HL-60 (cell line): Measurements from ENCODE around the gene ARFGEF3.

Experiments
- DNase-seq, 2 experiments: peaks; one replicate each; pipeline ENCODE4 v3.0.0-alpha.2; 2010 to 2020; ENCODE audit warnings: low read depth in 1 of 2, low spot score in 1 of 2
- H3K27ac ChIP-seq: fragments of 250-450 bp; sonication (Bioruptor Pico); replicated peaks from 2 replicates; pipeline ENCODE4 v1.5.1; 2020; ENCODE audit warnings: mild to moderate bottlenecking, moderate library complexity
- H3K27me3 ChIP-seq: fragments of 250-450 bp; sonication (Bioruptor Pico); 2 replicates; pipeline ENCODE4 v1.5.1; 2021; ENCODE audit warnings: mild to moderate bottlenecking, moderate library complexity; ENCODE audit not compliant: insufficient read depth, poor library complexity, severe bottlenecking
- H3K4me3 ChIP-seq: replicated peaks from 2 replicates; pipeline ENCODE4 v1.5.1; 2011; ENCODE audit warnings: mild to moderate bottlenecking, control low read depth, low read length; ENCODE audit not compliant: insufficient read depth
- GABPA ChIP-seq: IDR thresholded peaks from 2 replicates; pipeline ENCODE4 v1.6.1; 2012; ENCODE audit warnings: low read depth
- POLR2AphosphoS5 ChIP-seq: IDR thresholded peaks from 2 replicates; pipeline ENCODE4 v1.6.1; 2012; ENCODE audit warnings: low read depth
- SPI1 ChIP-seq: IDR thresholded peaks from 2 replicates; pipeline ENCODE4 v1.6.1; 2012; ENCODE audit warnings: low read depth, mild to moderate bottlenecking, borderline replicate concordance
- TF ChIP-seq, protein P1 (sequence below): IDR thresholded peaks from one replicate; pipeline ENCODE4 v1.5.1; 2011; ENCODE audit warnings: low read length, control low read depth, inconsistent platforms; ENCODE audit not compliant: insufficient read depth
- TF ChIP-seq, protein P2 (sequence below): IDR thresholded peaks from 2 replicates; pipeline ENCODE4 v1.6.1; 2012; ENCODE audit warnings: low read depth; ENCODE audit not compliant: insufficient replicate concordance

Gene ARFGEF3

DNA sequence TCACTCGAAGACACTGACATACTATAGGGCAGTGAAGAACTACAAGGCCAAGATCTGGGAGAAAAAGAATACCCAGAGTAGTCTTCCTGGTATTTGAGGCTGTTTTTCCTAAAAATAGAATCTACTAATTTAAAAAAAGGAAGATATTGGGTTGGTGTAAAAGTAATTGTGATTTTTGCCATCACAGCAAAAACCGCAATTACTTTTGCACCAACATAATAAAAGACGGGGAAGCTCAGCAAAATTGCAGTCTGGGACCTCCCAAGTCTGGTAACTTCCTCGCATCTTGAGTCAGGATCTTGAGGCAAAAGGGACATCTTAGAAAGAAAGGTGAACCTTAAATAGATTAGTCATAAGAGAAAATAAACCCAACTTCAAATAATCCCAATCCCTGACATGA lies 138.7 kb downstream of the ARFGEF3 start:
- TF ChIP-seq POLR2AphosphoS5 (no peak), GABPA (no peak), SPI1 (no peak)
- TF ChIP-seq, protein P1, sequence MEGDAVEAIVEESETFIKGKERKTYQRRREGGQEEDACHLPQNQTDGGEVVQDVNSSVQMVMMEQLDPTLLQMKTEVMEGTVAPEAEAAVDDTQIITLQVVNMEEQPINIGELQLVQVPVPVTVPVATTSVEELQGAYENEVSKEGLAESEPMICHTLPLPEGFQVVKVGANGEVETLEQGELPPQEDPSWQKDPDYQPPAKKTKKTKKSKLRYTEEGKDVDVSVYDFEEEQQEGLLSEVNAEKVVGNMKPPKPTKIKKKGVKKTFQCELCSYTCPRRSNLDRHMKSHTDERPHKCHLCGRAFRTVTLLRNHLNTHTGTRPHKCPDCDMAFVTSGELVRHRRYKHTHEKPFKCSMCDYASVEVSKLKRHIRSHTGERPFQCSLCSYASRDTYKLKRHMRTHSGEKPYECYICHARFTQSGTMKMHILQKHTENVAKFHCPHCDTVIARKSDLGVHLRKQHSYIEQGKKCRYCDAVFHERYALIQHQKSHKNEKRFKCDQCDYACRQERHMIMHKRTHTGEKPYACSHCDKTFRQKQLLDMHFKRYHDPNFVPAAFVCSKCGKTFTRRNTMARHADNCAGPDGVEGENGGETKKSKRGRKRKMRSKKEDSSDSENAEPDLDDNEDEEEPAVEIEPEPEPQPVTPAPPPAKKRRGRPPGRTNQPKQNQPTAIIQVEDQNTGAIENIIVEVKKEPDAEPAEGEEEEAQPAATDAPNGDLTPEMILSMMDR: no peak
- TF ChIP-seq, protein P2, sequence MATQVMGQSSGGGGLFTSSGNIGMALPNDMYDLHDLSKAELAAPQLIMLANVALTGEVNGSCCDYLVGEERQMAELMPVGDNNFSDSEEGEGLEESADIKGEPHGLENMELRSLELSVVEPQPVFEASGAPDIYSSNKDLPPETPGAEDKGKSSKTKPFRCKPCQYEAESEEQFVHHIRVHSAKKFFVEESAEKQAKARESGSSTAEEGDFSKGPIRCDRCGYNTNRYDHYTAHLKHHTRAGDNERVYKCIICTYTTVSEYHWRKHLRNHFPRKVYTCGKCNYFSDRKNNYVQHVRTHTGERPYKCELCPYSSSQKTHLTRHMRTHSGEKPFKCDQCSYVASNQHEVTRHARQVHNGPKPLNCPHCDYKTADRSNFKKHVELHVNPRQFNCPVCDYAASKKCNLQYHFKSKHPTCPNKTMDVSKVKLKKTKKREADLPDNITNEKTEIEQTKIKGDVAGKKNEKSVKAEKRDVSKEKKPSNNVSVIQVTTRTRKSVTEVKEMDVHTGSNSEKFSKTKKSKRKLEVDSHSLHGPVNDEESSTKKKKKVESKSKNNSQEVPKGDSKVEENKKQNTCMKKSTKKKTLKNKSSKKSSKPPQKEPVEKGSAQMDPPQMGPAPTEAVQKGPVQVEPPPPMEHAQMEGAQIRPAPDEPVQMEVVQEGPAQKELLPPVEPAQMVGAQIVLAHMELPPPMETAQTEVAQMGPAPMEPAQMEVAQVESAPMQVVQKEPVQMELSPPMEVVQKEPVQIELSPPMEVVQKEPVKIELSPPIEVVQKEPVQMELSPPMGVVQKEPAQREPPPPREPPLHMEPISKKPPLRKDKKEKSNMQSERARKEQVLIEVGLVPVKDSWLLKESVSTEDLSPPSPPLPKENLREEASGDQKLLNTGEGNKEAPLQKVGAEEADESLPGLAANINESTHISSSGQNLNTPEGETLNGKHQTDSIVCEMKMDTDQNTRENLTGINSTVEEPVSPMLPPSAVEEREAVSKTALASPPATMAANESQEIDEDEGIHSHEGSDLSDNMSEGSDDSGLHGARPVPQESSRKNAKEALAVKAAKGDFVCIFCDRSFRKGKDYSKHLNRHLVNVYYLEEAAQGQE: no peak
- H3K27ac ChIP-seq: no peak overlapping the region
- no peak for DNase-seq
- H3K4me3 ChIP-seq: no peak overlapping the region
- peaks cover 7% of the 10 kb centered on the region for H3K27me3 ChIP-seq

- H3K27me3 ChIP-seq: peaks cover 7% of the 10 kb centered on the region
- DNase-seq: no peak
- no peak overlapping the region for H3K4me3 ChIP-seq
Observed at GRCh38 chr6:138302554-138302953, 140.8 kb downstream of the ARFGEF3 start.

DNA sequence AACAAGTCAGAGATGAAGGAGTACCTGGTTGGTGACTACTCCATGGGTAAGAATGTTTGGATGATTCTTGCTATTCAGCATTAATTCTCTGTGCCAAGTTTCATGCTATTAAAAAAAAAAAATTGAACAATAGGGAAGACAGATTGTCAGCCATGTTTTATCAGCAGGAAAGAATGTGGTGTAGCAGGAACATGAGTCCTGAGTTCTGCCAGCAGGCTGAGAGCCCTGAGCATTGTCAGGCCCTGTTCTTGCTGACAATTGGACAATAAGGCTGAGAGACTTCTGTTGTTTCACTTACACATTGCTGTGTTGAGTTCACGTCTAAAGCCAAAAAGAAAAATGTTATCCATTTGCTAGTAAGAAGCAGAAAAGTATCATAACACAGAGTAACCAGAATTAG lies 145.6 kb downstream of the ARFGEF3 start:
- TF ChIP-seq, protein P2: no peak
- TF ChIP-seq SPI1: no peak
- no peak for TF ChIP-seq GABPA
- no peak for TF ChIP-seq POLR2AphosphoS5
- TF ChIP-seq, protein P1: no peak
- Histone ChIP-seq H3K4me3 (no peak overlapping the region), H3K27ac (no peak overlapping the region), H3K27me3 (peaks cover 4% of the 10 kb centered on the region)
- DNase-seq: no peak

More at GRCh38 chr6:138302554-138302953, 140.8 kb downstream of the ARFGEF3 start:
- TF ChIP-seq POLR2AphosphoS5 (no peak), SPI1 (no peak), GABPA (no peak)
- TF ChIP-seq, protein P1: no peak
- TF ChIP-seq, protein P2: no peak
- no peak overlapping the region for H3K27ac ChIP-seq
